ENCODE measurements around the gene HLA-DOA. TPM values are rescaled to one million over a fixed set of nuclear protein-coding genes. Genes with fewer than 3 reads are reported as not detected.

Gene HLA-DOA
- total and polyA plus RNA-seq, 10 of the 15 experiments (the other 5 are each of a cell fraction or from before 2014, with no cell fraction given), result 8.8 to 108 (median 58.3) TPM

DNA sequence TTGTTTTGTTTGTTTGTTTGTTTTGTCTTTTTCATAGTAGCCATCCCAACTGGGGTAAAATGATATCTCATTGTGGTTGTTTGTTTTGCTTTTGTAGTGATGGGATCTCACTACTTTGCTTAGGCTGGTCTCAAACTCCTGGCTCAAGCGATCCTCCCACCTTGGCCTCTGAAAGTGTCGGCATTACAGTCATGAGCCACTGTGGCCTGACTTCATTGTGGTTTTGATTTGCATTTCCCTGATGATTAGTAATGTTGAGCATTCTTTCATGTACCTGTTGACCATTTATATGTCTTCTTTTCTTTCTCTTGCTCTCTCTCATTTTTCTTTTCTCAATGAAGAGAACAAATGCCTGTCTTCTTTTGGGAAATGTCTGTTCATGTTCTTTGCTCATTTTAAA, 30.8 kb upstream of the HLA-DOA start (continued):
- TF ChIP-seq, protein P1, sequence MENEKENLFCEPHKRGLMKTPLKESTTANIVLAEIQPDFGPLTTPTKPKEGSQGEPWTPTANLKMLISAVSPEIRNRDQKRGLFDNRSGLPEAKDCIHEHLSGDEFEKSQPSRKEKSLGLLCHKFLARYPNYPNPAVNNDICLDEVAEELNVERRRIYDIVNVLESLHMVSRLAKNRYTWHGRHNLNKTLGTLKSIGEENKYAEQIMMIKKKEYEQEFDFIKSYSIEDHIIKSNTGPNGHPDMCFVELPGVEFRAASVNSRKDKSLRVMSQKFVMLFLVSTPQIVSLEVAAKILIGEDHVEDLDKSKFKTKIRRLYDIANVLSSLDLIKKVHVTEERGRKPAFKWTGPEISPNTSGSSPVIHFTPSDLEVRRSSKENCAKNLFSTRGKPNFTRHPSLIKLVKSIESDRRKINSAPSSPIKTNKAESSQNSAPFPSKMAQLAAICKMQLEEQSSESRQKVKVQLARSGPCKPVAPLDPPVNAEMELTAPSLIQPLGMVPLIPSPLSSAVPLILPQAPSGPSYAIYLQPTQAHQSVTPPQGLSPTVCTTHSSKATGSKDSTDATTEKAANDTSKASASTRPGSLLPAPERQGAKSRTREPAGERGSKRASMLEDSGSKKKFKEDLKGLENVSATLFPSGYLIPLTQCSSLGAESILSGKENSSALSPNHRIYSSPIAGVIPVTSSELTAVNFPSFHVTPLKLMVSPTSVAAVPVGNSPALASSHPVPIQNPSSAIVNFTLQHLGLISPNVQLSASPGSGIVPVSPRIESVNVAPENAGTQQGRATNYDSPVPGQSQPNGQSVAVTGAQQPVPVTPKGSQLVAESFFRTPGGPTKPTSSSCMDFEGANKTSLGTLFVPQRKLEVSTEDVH (IDR thresholded peaks at IDR 0.05; ENCODE audit: low read depth, partially characterized antibody), result no peak
- TF ChIP-seq ZNF622 (IDR thresholded peaks at IDR 0.05), result no peak
- no peak for TF ChIP-seq NFXL1 (IDR thresholded peaks at IDR 0.05; ENCODE audit: borderline replicate concordance)
- TF ChIP-seq HDGF (IDR thresholded peaks at IDR 0.05), result no peak
- no peak; the same call in 1 of the 2 replicates for TF ChIP-seq NFIC (IDR thresholded peaks at IDR 0.05; ENCODE audit: low read depth, low read length)
- TF ChIP-seq ATF7 (IDR thresholded peaks at IDR 0.05; ENCODE audit: low read depth), result peak; percentile 82
- no peak for TF ChIP-seq BRCA1 (IDR thresholded peaks at IDR 0.05; ENCODE audit: low read depth, low read length)
- TF ChIP-seq STAT1 (conservative IDR thresholded peaks at IDR 0.05), result no peak
- TF ChIP-seq SMAD5 (IDR thresholded peaks at IDR 0.05; ENCODE audit: low read depth), result no peak
- no peak for TF ChIP-seq RAD51 (IDR thresholded peaks at IDR 0.05)
- no peak for TF ChIP-seq PML (IDR thresholded peaks at IDR 0.05; ENCODE audit: low read length)
- TF ChIP-seq SIX5 (IDR thresholded peaks at IDR 0.05; ENCODE audit: low read depth, low read length, severe bottlenecking), result no peak
- no peak for TF ChIP-seq SRF (IDR thresholded peaks at IDR 0.05; ENCODE audit: low read depth in 2 of 2, low read length in 2 of 2)
- no peak for TF ChIP-seq EGR1 (IDR thresholded peaks at IDR 0.05; ENCODE audit: borderline replicate concordance in 1 of 2, low read depth in 2 of 2, low read length in 2 of 2)
- TF ChIP-seq, protein P2, sequence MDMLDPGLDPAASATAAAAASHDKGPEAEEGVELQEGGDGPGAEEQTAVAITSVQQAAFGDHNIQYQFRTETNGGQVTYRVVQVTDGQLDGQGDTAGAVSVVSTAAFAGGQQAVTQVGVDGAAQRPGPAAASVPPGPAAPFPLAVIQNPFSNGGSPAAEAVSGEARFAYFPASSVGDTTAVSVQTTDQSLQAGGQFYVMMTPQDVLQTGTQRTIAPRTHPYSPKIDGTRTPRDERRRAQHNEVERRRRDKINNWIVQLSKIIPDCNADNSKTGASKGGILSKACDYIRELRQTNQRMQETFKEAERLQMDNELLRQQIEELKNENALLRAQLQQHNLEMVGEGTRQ (IDR thresholded peaks at IDR 0.05; ENCODE audit: borderline replicate concordance, low read depth, low read length), result no peak
- no peak for TF ChIP-seq ZNF384 (IDR thresholded peaks at IDR 0.05; ENCODE audit: borderline replicate concordance, low read depth, low read length)
- no peak for TF ChIP-seq POLR2AphosphoS2 (IDR thresholded peaks at IDR 0.05; ENCODE audit: low read depth, low read length)
- TF ChIP-seq HDAC6 (IDR thresholded peaks at IDR 0.05; ENCODE audit: unreplicated experiment), result no peak
- TF ChIP-seq CBFB (IDR thresholded peaks at IDR 0.05; ENCODE audit: low read depth), result no peak
- TF ChIP-seq, protein P3, sequence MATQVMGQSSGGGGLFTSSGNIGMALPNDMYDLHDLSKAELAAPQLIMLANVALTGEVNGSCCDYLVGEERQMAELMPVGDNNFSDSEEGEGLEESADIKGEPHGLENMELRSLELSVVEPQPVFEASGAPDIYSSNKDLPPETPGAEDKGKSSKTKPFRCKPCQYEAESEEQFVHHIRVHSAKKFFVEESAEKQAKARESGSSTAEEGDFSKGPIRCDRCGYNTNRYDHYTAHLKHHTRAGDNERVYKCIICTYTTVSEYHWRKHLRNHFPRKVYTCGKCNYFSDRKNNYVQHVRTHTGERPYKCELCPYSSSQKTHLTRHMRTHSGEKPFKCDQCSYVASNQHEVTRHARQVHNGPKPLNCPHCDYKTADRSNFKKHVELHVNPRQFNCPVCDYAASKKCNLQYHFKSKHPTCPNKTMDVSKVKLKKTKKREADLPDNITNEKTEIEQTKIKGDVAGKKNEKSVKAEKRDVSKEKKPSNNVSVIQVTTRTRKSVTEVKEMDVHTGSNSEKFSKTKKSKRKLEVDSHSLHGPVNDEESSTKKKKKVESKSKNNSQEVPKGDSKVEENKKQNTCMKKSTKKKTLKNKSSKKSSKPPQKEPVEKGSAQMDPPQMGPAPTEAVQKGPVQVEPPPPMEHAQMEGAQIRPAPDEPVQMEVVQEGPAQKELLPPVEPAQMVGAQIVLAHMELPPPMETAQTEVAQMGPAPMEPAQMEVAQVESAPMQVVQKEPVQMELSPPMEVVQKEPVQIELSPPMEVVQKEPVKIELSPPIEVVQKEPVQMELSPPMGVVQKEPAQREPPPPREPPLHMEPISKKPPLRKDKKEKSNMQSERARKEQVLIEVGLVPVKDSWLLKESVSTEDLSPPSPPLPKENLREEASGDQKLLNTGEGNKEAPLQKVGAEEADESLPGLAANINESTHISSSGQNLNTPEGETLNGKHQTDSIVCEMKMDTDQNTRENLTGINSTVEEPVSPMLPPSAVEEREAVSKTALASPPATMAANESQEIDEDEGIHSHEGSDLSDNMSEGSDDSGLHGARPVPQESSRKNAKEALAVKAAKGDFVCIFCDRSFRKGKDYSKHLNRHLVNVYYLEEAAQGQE (IDR thresholded peaks at IDR 0.05; ENCODE audit: low read depth, low read length), result no peak
- TF ChIP-seq BHLHE40 (IDR thresholded peaks at IDR 0.05; ENCODE audit: borderline replicate concordance in 1 of 2, low read depth in 2 of 2, low read length in 1 of 2), result peak in 1 of 2 experiments; percentile 43; a peak in 1 of 4 replicates
- TF ChIP-seq RELA (IDR thresholded peaks at IDR 0.05; ENCODE audit: borderline replicate concordance, partially characterized antibody), result no peak
- no peak for TF ChIP-seq IRF4 (IDR thresholded peaks at IDR 0.05; ENCODE audit: low read depth, low read length)
- no peak for TF ChIP-seq SIN3A (IDR thresholded peaks at IDR 0.05; ENCODE audit: low read depth, low read length)
- TF ChIP-seq BCL11A (IDR thresholded peaks at IDR 0.05; ENCODE audit: low read depth, low read length), result no peak
- TF ChIP-seq SUZ12 (IDR thresholded peaks at IDR 0.05; ENCODE audit: unreplicated experiment), result no peak
- TF ChIP-seq TBL1XR1 (IDR thresholded peaks at IDR 0.05; ENCODE audit: low read depth, low read length), result no peak
- no peak for TF ChIP-seq POLR2AphosphoS5 (IDR thresholded peaks at IDR 0.05; ENCODE audit: low read length)
